PC-3 (cell line): Measurements from ENCODE around the gene COX6B1. TPM values are rescaled to one million over a fixed set of nuclear protein-coding genes. Genes with fewer than 3 reads are reported as not detected.

Experiments
- ATAC-seq: fragments of 200-7000 bp; cut with Tn5 transposase; 2 replicates; pipeline ENCODE4 v1.9.1; 2020; ENCODE audit warnings: mild to moderate bottlenecking, moderate library complexity
- BruUV-seq: library from RNA; stranded (reverse); fragments of 400-500 nt; replicated peaks from 2 replicates; lab custom pipeline; 2021; lab: Mats Ljungman, UMichigan
- CTCF ChIA-PET: fragments of 300-600 bp; sonication (Branson Sonifier 250); formaldehyde crosslinking; loops from one replicate; lab custom pipeline; 2022; ENCODE audit warnings: antibody characterized with exemption; lab: Charles Lee
- POLR2A ChIA-PET: fragments of 300-600 bp; sonication (Branson Sonifier 250); formaldehyde crosslinking; loops from one replicate; lab custom pipeline; 2022; ENCODE audit warnings: antibody characterized with exemption; ENCODE audit not compliant: unreplicated experiment; lab: Charles Lee
- DNase-seq: peaks from one replicate; pipeline ENCODE4 v3.0.0-alpha.2; 2015
- H2AFZ ChIP-seq: fragments of 300-600 bp; sonication (generic); 2 replicates; pipeline ENCODE4 v1.6.0; 2016; ENCODE audit warnings: antibody characterized with exemption, low read length
- H3F3A ChIP-seq: fragments of 300-600 bp; sonication (generic); one replicate; pipeline ENCODE4 v1.6.0; 2017; ENCODE audit warnings: antibody characterized with exemption, low read length, control low read depth, mild to moderate bottlenecking; ENCODE audit not compliant: unreplicated experiment
- H3K27ac ChIP-seq: fragments of 300-600 bp; sonication (generic); 2 replicates; pipeline ENCODE4 v1.5.1; 2016; ENCODE audit warnings: mild to moderate bottlenecking, low read length
- H3K27me3 ChIP-seq: fragments of 300-600 bp; sonication (generic); 2 replicates; pipeline ENCODE4 v1.6.1; 2016; ENCODE audit warnings: low read length, mixed read lengths
- H3K36me3 ChIP-seq: fragments of 300-600 bp; sonication (generic); 2 replicates; pipeline ENCODE4 v1.6.1; 2016; ENCODE audit warnings: low read depth, mixed run types, low read length, mixed read lengths
- H3K4me1 ChIP-seq: fragments of 300-600 bp; sonication (generic); 2 replicates; pipeline ENCODE4 v1.5.1; 2016; ENCODE audit warnings: low read length; ENCODE audit not compliant: insufficient read depth
- H3K4me2 ChIP-seq: fragments of 300-600 bp; sonication (generic); 2 replicates; pipeline ENCODE4 v1.6.0; 2016; ENCODE audit warnings: low read length
- H3K4me3 ChIP-seq: fragments of 300-600 bp; sonication (generic); 2 replicates; pipeline ENCODE4 v1.5.1; 2016; ENCODE audit warnings: mild to moderate bottlenecking, low read length, mixed read lengths
- H3K79me2 ChIP-seq: fragments of 300-600 bp; sonication (generic); 2 replicates; pipeline ENCODE4 v1.6.1; 2017; ENCODE audit warnings: low read length, mixed read lengths
- H3K9ac ChIP-seq: fragments of 300-600 bp; sonication (generic); 2 replicates; pipeline ENCODE4 v1.6.0; 2016; ENCODE audit warnings: mild to moderate bottlenecking, low read length
- H3K9me2 ChIP-seq: fragments of 300-600 bp; sonication (generic); replicated peaks from 2 replicates; pipeline ENCODE4 v1.6.1; 2016; ENCODE audit warnings: mixed run types, low read length, mixed read lengths
- H3K9me3 ChIP-seq: fragments of 300-600 bp; sonication (generic); 2 replicates; pipeline ENCODE4 v1.6.1; 2016; ENCODE audit warnings: low read length, mixed read lengths
- H4K20me1 ChIP-seq: fragments of 300-600 bp; sonication (generic); 2 replicates; pipeline ENCODE4 v1.6.1; 2016; ENCODE audit warnings: low read length, mixed read lengths
- EZH2 ChIP-seq: fragments of 300-600 bp; sonication (generic); IDR thresholded peaks from one replicate; pipeline ENCODE4 v1.6.1; 2017; ENCODE audit warnings: antibody characterized with exemption, mild to moderate bottlenecking, low read length; ENCODE audit not compliant: unreplicated experiment
- EZH2phosphoT487 ChIP-seq: fragments of 300-600 bp; sonication (generic); IDR thresholded peaks from 2 replicates; pipeline ENCODE4 v1.6.1; 2018; ENCODE audit warnings: mild to moderate bottlenecking, antibody characterized with exemption, low read length, borderline replicate concordance
- intact Hi-C: fragments of 100-400 bp; cut with micrococcal nuclease; formaldehyde crosslinking; loops from 2 replicates; pipeline ENCODE4 v1.9.0; 2023
- total RNA-seq: library from RNA; depleted of rRNA; stranded (reverse); fragments of >200 nt; gene quantifications from 2 replicates; pipeline ENCODE4 v1.2.3, GENCODE V29; 2014
- TF ChIP-seq, protein P1 (sequence below): fragments of 300-600 bp; sonication (generic); conservative IDR thresholded peaks from 2 replicates; pipeline ENCODE4 v1.5.1; 2017; ENCODE audit warnings: antibody characterized with exemption, low read depth, mild to moderate bottlenecking, low read length

COX6B1 gene
- total RNA-seq, 1 experiment from 2014 or later = 563 TPM

DNA sequence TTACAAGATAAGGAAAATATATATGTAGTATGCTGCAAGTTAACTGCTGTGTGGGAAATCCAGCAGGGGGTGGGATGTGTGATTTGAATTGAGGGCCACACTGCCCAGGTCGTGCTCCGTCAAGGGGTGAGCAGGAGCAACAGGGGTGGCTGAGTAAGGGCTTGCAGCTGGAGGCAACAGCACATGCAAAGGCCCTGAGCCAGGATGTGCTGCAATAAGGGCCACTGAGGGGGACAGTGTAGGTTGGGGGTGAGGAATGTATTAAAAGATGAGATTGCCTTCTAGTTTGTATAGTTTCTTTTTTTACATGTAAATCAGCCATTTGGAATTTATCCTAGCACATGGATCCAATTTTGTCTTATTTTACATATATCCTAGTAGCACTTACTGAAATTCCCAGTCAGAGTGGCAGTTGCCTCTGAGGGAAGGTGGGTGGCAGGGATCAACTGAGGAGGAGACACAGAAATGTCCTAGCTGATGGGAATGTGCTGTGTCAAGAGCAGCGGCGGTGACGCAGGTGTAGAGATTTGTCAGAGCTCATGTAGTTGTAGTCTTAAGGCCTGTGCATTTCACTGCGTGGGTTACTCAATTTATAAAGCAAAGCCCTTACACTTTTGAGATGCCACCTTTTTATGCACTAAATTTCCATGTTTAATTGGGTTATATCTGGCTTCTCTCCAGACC is 24.7 kb upstream of the COX6B1 start:
- no peaks in the 10 kb centered on the region for H3K9me3 ChIP-seq
- H4K20me1 ChIP-seq = no peaks in the 10 kb centered on the region
- POLR2A ChIA-PET = no interaction called here
- no peak overlapping the region for H3K27ac ChIP-seq
- no peak for ATAC-seq
- H3K9ac ChIP-seq = no peak overlapping the region
- no peaks in the 10 kb centered on the region for H3F3A ChIP-seq
- H3K4me3 ChIP-seq = no peak overlapping the region
- BruUV-seq = no TSS peak
- no peaks in the 10 kb centered on the region for H3K27me3 ChIP-seq
- no peak overlapping the region for H3K4me2 ChIP-seq
- DNase-seq = no peak
- no peaks in the 10 kb centered on the region for H3K79me2 ChIP-seq
- H3K9me2 ChIP-seq = no peaks in the 10 kb centered on the region
- TF ChIP-seq, protein P1, sequence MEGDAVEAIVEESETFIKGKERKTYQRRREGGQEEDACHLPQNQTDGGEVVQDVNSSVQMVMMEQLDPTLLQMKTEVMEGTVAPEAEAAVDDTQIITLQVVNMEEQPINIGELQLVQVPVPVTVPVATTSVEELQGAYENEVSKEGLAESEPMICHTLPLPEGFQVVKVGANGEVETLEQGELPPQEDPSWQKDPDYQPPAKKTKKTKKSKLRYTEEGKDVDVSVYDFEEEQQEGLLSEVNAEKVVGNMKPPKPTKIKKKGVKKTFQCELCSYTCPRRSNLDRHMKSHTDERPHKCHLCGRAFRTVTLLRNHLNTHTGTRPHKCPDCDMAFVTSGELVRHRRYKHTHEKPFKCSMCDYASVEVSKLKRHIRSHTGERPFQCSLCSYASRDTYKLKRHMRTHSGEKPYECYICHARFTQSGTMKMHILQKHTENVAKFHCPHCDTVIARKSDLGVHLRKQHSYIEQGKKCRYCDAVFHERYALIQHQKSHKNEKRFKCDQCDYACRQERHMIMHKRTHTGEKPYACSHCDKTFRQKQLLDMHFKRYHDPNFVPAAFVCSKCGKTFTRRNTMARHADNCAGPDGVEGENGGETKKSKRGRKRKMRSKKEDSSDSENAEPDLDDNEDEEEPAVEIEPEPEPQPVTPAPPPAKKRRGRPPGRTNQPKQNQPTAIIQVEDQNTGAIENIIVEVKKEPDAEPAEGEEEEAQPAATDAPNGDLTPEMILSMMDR = no peak
- TF ChIP-seq EZH2phosphoT487 (no peak), EZH2 (no peak)
- CTCF ChIA-PET = no interaction called here
- intact Hi-C loops = no loop called here
- no peaks in the 10 kb centered on the region for H3K36me3 ChIP-seq
- H2AFZ ChIP-seq = no peak overlapping the region
- H3K4me1 ChIP-seq = peaks cover 4% of the 10 kb centered on the region; the same call in 1 of the 2 replicates

GRCh38 chr19:35628264-35628564 is 19.9 kb upstream of the COX6B1 start:
- Histone ChIP-seq H3K4me2 (peak overlapping the region; percentile 95), H3F3A (no peaks in the 10 kb centered on the region), H3K4me1 (peaks cover 4% of the 10 kb centered on the region; the same call in 1 of the 2 replicates), H3K79me2 (peaks cover 10% of the 10 kb centered on the region), H3K4me3 (peak overlapping the region; percentile 98), H3K9me3 (no peaks in the 10 kb centered on the region), H3K27me3 (no peaks in the 10 kb centered on the region), H3K9ac (peak overlapping the region; percentile 81), H3K27ac (peak overlapping the region; percentile 58), H3K9me2 (no peaks in the 10 kb centered on the region), H4K20me1 (no peaks in the 10 kb centered on the region), H2AFZ (peak overlapping the region; percentile 86), H3K36me3 (peaks cover 6% of the 10 kb centered on the region; the same call in 1 of the 2 replicates)
- TSS peak; percentile 99 for BruUV-seq
- ChIA-PET CTCF (no interaction called here), POLR2A (no interaction called here)
- ATAC-seq = no peak
- TF ChIP-seq EZH2phosphoT487 = no peak
- TF ChIP-seq EZH2 = no peak
- TF ChIP-seq, protein P1 = no peak
- intact Hi-C loops = no loop called here
- no peak for DNase-seq

- DNase-seq = peak; percentile 97
- Histone ChIP-seq H3K4me1 (peaks cover 4% of the 10 kb centered on the region; the same call in 1 of the 2 replicates), H3K4me3 (peak within 1 kb of the TSS; percentile 98), H2AFZ (peak within 1 kb of the TSS; percentile 95), H3K27ac (peak within 1 kb of the TSS; percentile 58), H3F3A (no peaks in the 10 kb centered on the region), H3K79me2 (peaks cover 10% of the 10 kb centered on the region), H3K9ac (peak within 1 kb of the TSS; percentile 96), H3K36me3 (peaks cover 6% of the 10 kb centered on the region; the same call in 1 of the 2 replicates), H3K27me3 (no peaks in the 10 kb centered on the region), H3K9me3 (no peaks in the 10 kb centered on the region), H3K4me2 (peak within 1 kb of the TSS; percentile 96), H3K9me2 (no peaks in the 10 kb centered on the region), H4K20me1 (no peaks in the 10 kb centered on the region)
- no TSS peak for BruUV-seq
- TF ChIP-seq EZH2 (no peak), EZH2phosphoT487 (no peak)
- TF ChIP-seq, protein P1 = no peak
- intact Hi-C loops = no loop called here
- ATAC-seq = peak; percentile 100
- ChIA-PET CTCF (no interaction called here), POLR2A (no interaction called here)
Observed at GRCh38 chr19:35628565-35629331, 19.4 kb upstream of the COX6B1 start, which contains the start of gene RBM42. Gene RBM42 (plus strand): TSS chr19:35629036. CDS start chr19:35629154, 118 bp downstream.
